HG03354 (cell line): Measurements from ENCODE around the gene HAUS5.

Source experiments
- ATAC-seq: cut with Tn5 transposase; IDR thresholded peaks from one replicate; pipeline ENCODE4 v1.9.1; 2021; ENCODE audit warnings: mild to moderate bottlenecking; ENCODE audit not compliant: unreplicated experiment, poor library complexity, severe bottlenecking

Gene HAUS5

DNA sequence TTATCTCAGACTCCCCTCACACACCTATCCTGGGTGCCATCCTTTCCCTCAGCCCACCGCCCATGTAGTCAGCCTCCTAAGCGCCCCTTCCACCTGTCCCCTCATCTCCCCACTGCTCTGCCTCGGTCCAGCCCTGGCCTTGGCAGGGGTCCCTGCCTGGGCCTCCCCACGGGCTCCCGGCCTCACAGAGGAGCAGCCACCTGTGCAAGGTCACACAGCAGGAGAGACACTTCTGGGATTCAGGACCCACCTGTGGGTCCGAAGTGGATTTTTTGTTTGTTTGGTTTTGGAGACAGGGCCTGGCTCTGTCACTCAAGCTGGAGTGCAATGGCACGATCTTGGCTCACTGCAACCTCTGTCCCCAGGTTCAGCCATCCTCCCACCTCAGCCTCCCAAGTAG lies 53.1 kb downstream of the HAUS5 start:
- ATAC-seq, result no peak

GRCh38 chr19:35666251-35666913 lies 53.8 kb downstream of the HAUS5 start, which contains the start of gene UPK1A:
UPK1A (plus strand) TSS chr19:35666517; CDS start chr19:35666813, 296 bp downstream.
- ATAC-seq, result no peak

DNA sequence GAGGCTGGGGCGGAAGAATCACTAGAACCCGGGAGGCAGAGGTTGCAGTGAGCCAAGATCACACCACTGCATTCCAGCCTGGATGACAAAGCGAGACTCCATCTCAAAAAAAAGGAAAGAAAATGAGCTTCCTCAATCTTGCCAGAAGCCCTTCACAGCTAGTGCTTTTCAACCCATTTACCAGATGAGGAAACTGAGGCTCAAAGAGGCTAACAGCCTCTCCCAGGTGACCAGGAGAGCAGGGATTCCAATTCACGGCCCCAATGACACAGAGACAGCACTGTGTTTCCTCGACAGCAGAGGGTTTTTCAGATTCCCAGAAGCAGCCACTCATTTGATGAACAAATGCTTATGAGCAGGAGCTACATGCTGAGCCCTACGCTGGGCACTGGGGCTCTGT lies 57.0 kb downstream of the HAUS5 start:
- no peak for ATAC-seq

DNA sequence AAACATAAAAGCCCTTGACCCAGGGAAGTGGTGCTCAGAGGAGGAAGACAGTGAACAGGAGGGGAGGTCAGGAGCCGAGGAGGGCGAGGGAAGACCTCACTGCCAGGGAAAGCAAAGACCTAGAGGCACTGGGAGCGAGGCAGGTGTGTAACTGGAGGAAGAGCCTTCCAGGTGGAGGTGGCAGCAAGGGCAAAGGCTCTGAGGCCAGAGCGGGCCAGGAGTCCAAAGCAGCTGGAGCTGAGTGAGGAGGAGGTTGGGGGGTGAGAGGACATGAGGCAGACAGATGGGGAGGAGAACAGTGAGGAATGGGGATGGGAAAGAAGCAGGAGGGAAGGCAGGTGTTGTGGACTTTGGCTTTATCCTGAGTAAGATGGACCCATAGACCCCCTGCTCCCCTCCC lies 57.4 kb downstream of the HAUS5 start:
- no peak for ATAC-seq

DNA sequence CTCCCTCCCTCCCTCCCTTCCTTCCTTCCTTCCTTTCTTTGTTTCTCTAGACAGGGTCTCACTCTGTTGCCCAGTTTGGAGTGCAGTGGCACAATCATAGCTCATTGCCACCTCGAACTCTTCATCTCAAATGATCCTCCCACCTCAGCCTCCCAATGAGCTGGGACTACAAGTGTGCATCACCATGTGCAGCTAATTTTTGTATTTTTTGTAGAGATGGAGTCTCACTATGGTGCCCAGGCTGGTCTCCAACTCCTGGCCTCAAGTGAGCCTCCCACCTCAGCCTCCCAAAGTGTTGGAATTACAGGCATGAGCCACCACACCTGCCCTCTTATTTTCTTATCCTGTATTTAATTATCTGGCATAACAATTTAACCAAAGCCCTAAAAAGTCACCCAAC lies 58.2 kb downstream of the HAUS5 start:
- no peak for ATAC-seq

- no peak for ATAC-seq
Measured at GRCh38 chr19:35671818-35672217, 59.3 kb downstream of the HAUS5 start.

- ATAC-seq, result no peak
Measured at GRCh38 chr19:35673121-35673804, 60.7 kb downstream of the HAUS5 start.
